ENCODE results near the gene VENTX. TPM values are rescaled to one million over a fixed set of nuclear protein-coding genes. Genes with fewer than 3 reads are reported as not detected.

The VENTX gene
- total RNA-seq, 1 donor from 2014 or later: not detected

- H3K9me3 Mint-ChIP-seq (ENCODE audit: unreplicated experiment): no peaks in the 10 kb centered on the region
- no peaks in the 10 kb centered on the region for H3K36me3 Mint-ChIP-seq (ENCODE audit: unreplicated experiment)
- H3K4me3 Mint-ChIP-seq (ENCODE audit: unreplicated experiment): no peak overlapping the region
- no peak overlapping the region for H3K27ac Mint-ChIP-seq (ENCODE audit: unreplicated experiment)
- H3K4me1 Mint-ChIP-seq (ENCODE audit: unreplicated experiment): no peaks in the 10 kb centered on the region
- no peak for TF ChIP-seq CTCF (IDR thresholded peaks at IDR 0.05)
- DNase-seq (ENCODE audit: extremely low spot score, unreplicated experiment): no peak
- H3K27me3 Mint-ChIP-seq (ENCODE audit: unreplicated experiment): peaks cover 2% of the 10 kb centered on the region
Measured at GRCh38 chr10:133215586-133215985, 22.1 kb upstream of the VENTX start.

GRCh38 chr10:133216776-133217175, 20.9 kb upstream of the VENTX start:
- no peak overlapping the region for H3K4me3 Mint-ChIP-seq (ENCODE audit: unreplicated experiment)
- H3K9me3 Mint-ChIP-seq (ENCODE audit: unreplicated experiment): no peaks in the 10 kb centered on the region
- no peak overlapping the region for H3K27ac Mint-ChIP-seq (ENCODE audit: unreplicated experiment)
- H3K36me3 Mint-ChIP-seq (ENCODE audit: unreplicated experiment): no peaks in the 10 kb centered on the region
- no peaks in the 10 kb centered on the region for H3K4me1 Mint-ChIP-seq (ENCODE audit: unreplicated experiment)
- TF ChIP-seq CTCF (IDR thresholded peaks at IDR 0.05): no peak
- H3K27me3 Mint-ChIP-seq (ENCODE audit: unreplicated experiment): peaks cover 9% of the 10 kb centered on the region
- no peak for DNase-seq (ENCODE audit: extremely low spot score, unreplicated experiment)

GRCh38 chr10:133217800-133218589, 19.7 kb upstream of the VENTX start:
- no peak overlapping the region for H3K4me3 Mint-ChIP-seq (ENCODE audit: unreplicated experiment)
- no peak for TF ChIP-seq CTCF (IDR thresholded peaks at IDR 0.05)
- no peak for DNase-seq (ENCODE audit: extremely low spot score, unreplicated experiment)
- H3K9me3 Mint-ChIP-seq (ENCODE audit: unreplicated experiment): no peaks in the 10 kb centered on the region
- peaks cover 9% of the 10 kb centered on the region for H3K27me3 Mint-ChIP-seq (ENCODE audit: unreplicated experiment)
- H3K27ac Mint-ChIP-seq (ENCODE audit: unreplicated experiment): no peak overlapping the region
- no peaks in the 10 kb centered on the region for H3K36me3 Mint-ChIP-seq (ENCODE audit: unreplicated experiment)
- H3K4me1 Mint-ChIP-seq (ENCODE audit: unreplicated experiment): no peaks in the 10 kb centered on the region

- H3K4me1 Mint-ChIP-seq (ENCODE audit: unreplicated experiment): no peaks in the 10 kb centered on the region
- peaks cover 9% of the 10 kb centered on the region for H3K27me3 Mint-ChIP-seq (ENCODE audit: unreplicated experiment)
- TF ChIP-seq CTCF (IDR thresholded peaks at IDR 0.05): no peak
- H3K36me3 Mint-ChIP-seq (ENCODE audit: unreplicated experiment): no peaks in the 10 kb centered on the region
- DNase-seq (ENCODE audit: extremely low spot score, unreplicated experiment): no peak
- H3K4me3 Mint-ChIP-seq (ENCODE audit: unreplicated experiment): no peak overlapping the region
- no peaks in the 10 kb centered on the region for H3K9me3 Mint-ChIP-seq (ENCODE audit: unreplicated experiment)
- no peak overlapping the region for H3K27ac Mint-ChIP-seq (ENCODE audit: unreplicated experiment)
Measured at GRCh38 chr10:133218891-133219290, 18.8 kb upstream of the VENTX start.

GRCh38 chr10:133219782-133220181, 17.9 kb upstream of the VENTX start:
- Mint-ChIP-seq H3K9me3 (ENCODE audit: unreplicated experiment) (no peaks in the 10 kb centered on the region), H3K27ac (ENCODE audit: unreplicated experiment) (no peak overlapping the region), H3K27me3 (ENCODE audit: unreplicated experiment) (peaks cover 9% of the 10 kb centered on the region), H3K4me1 (ENCODE audit: unreplicated experiment) (no peaks in the 10 kb centered on the region), H3K4me3 (ENCODE audit: unreplicated experiment) (no peak overlapping the region), H3K36me3 (ENCODE audit: unreplicated experiment) (no peaks in the 10 kb centered on the region)
- DNase-seq (ENCODE audit: extremely low spot score, unreplicated experiment): no peak
- no peak for TF ChIP-seq CTCF (IDR thresholded peaks at IDR 0.05)

All from osteocyte (in vitro differentiated cells).